Measurements from ENCODE around the gene FAM98C.

DNA sequence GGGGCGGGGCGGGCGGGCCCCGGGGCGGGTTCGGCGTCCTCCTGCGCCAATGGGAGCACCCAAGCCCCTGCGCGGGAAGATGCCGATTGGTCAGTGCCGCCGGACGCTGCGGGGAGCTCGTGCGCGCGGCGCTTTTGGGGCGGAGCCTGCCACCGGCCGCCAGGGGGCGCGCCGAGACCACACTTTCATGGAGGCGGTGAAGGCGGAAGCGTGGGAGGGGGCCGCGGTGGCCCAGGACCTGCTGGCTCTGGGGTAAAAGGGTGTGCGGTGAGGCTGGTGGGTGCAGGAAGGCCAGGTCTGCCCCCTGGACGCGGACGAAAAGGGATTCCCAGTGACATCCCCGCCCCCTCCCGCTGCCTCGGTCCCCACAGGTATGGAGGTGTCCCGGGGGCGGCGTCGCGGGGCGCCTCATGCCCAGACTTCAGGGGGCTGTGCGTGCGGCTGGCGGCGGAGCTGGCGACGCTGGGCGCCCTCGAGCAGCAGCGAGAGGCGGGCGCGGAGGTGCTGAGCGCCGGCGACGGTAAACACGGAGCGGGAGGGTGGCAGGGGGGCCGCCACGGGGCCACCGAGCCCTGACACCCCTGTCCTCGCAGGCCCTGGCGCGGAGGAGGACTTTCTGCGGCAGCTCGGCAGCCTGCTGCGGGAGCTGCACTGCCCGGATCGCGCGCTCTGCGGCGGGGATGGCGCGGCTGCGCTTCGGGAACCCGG is at the start of gene FAM98C:
- TF ChIP-seq CTCF (IDR thresholded peaks at IDR 0.05) (peak; percentile 99), POLR2A (IDR thresholded peaks at IDR 0.05) (peak; percentile 61)

Measured in right lobe of liver (tissue), 4 donors.